Measurements from ENCODE around the gene TNS3.

Gene TNS3

GRCh38 chr7:47375121-47375938 lies 206.6 kb downstream of the TNS3 start:
- Histone ChIP-seq H3K9ac (ENCODE audit: low read length in 2 of 2) (no peak overlapping the region), H3K4me3 (ENCODE audit: low read length in 2 of 2) (no peak overlapping the region), H3K36me3 (ENCODE audit: control insufficient read depth in 2 of 2, insufficient read depth in 2 of 2, low read length in 2 of 2) (no peaks in the 10 kb centered on the region), H3K9me3 (ENCODE audit: control insufficient read depth in 2 of 2, low read length in 2 of 2) (no peaks in the 10 kb centered on the region), H3K27ac (ENCODE audit: low read length) (no peak overlapping the region), H3K4me1 (ENCODE audit: control insufficient read depth, insufficient read depth, low read length) (peaks cover 20% of the 10 kb centered on the region), H3K27me3 (ENCODE audit: control insufficient read depth in 1 of 2, insufficient read depth in 2 of 2, low read length in 2 of 2) (no peaks in the 10 kb centered on the region)

- H3K9ac ChIP-seq (ENCODE audit: low read length in 2 of 2): no peak overlapping the region
- peaks cover 12% of the 10 kb centered on the region for H3K4me1 ChIP-seq (ENCODE audit: control insufficient read depth, insufficient read depth, low read length)
- H3K36me3 ChIP-seq (ENCODE audit: control insufficient read depth in 2 of 2, insufficient read depth in 2 of 2, low read length in 2 of 2): no peaks in the 10 kb centered on the region
- no peaks in the 10 kb centered on the region for H3K9me3 ChIP-seq (ENCODE audit: control insufficient read depth in 2 of 2, low read length in 2 of 2)
- no peaks in the 10 kb centered on the region for H3K27me3 ChIP-seq (ENCODE audit: control insufficient read depth in 1 of 2, insufficient read depth in 2 of 2, low read length in 2 of 2)
- H3K27ac ChIP-seq (ENCODE audit: low read length): no peak overlapping the region
- no peak overlapping the region for H3K4me3 ChIP-seq (ENCODE audit: low read length in 2 of 2)
These were observed 207.4 kb downstream of the TNS3 start for GRCh38 chr7:47374538-47374937.

GRCh38 chr7:47373871-47374451 lies 207.9 kb downstream of the TNS3 start:
- Histone ChIP-seq H3K27ac (ENCODE audit: low read length) (no peak overlapping the region), H3K27me3 (ENCODE audit: control insufficient read depth in 1 of 2, insufficient read depth in 2 of 2, low read length in 2 of 2) (no peaks in the 10 kb centered on the region), H3K4me3 (ENCODE audit: low read length in 2 of 2) (no peak overlapping the region), H3K9ac (ENCODE audit: low read length in 2 of 2) (no peak overlapping the region), H3K36me3 (ENCODE audit: control insufficient read depth in 2 of 2, insufficient read depth in 2 of 2, low read length in 2 of 2) (peaks cover 0 to 3% of the 10 kb centered on the region in 2 donors), H3K4me1 (ENCODE audit: control insufficient read depth, insufficient read depth, low read length) (peaks cover 12% of the 10 kb centered on the region), H3K9me3 (ENCODE audit: control insufficient read depth in 2 of 2, low read length in 2 of 2) (no peaks in the 10 kb centered on the region)

GRCh38 chr7:47371733-47372368 lies 210.1 kb downstream of the TNS3 start:
- peaks cover 12% of the 10 kb centered on the region for H3K4me1 ChIP-seq (ENCODE audit: control insufficient read depth, insufficient read depth, low read length)

GRCh38 chr7:47371317-47371716 lies 210.6 kb downstream of the TNS3 start:
- peaks cover 12% of the 10 kb centered on the region for H3K4me1 ChIP-seq (ENCODE audit: control insufficient read depth, insufficient read depth, low read length)
- H3K36me3 ChIP-seq (ENCODE audit: control insufficient read depth in 2 of 2, insufficient read depth in 2 of 2, low read length in 2 of 2): peaks cover 5 to 11% of the 10 kb centered on the region in 2 donors
- no peaks in the 10 kb centered on the region for H3K27me3 ChIP-seq (ENCODE audit: control insufficient read depth in 1 of 2, insufficient read depth in 2 of 2, low read length in 2 of 2)
- H3K27ac ChIP-seq (ENCODE audit: low read length): no peak overlapping the region
- peak overlapping the region in 1 of 2 donors; percentile 1 for H3K4me3 ChIP-seq (ENCODE audit: low read length in 2 of 2)
- H3K9ac ChIP-seq (ENCODE audit: low read length in 2 of 2): no peak overlapping the region
- no peaks in the 10 kb centered on the region for H3K9me3 ChIP-seq (ENCODE audit: control insufficient read depth in 2 of 2, low read length in 2 of 2)

More at GRCh38 chr7:47371733-47372368, 210.1 kb downstream of the TNS3 start:
- H3K9me3 ChIP-seq (ENCODE audit: control insufficient read depth in 2 of 2, low read length in 2 of 2): no peaks in the 10 kb centered on the region
- H3K27me3 ChIP-seq (ENCODE audit: control insufficient read depth in 1 of 2, insufficient read depth in 2 of 2, low read length in 2 of 2): no peaks in the 10 kb centered on the region
- peaks cover 5 to 11% of the 10 kb centered on the region in 2 donors for H3K36me3 ChIP-seq (ENCODE audit: control insufficient read depth in 2 of 2, insufficient read depth in 2 of 2, low read length in 2 of 2)
- H3K4me3 ChIP-seq (ENCODE audit: low read length in 2 of 2): peak overlapping the region; percentile 1 to 54
- H3K9ac ChIP-seq (ENCODE audit: low read length in 2 of 2): peak overlapping the region in 1 of 2 donors; percentile 6
- no peak overlapping the region for H3K27ac ChIP-seq (ENCODE audit: low read length)

GRCh38 chr7:47370461-47371042 lies 211.4 kb downstream of the TNS3 start:
- peaks cover 12% of the 10 kb centered on the region for H3K4me1 ChIP-seq (ENCODE audit: control insufficient read depth, insufficient read depth, low read length)
- H3K27me3 ChIP-seq (ENCODE audit: control insufficient read depth in 1 of 2, insufficient read depth in 2 of 2, low read length in 2 of 2): no peaks in the 10 kb centered on the region
- no peak overlapping the region for H3K4me3 ChIP-seq (ENCODE audit: low read length in 2 of 2)
- peaks cover 5 to 11% of the 10 kb centered on the region in 2 donors for H3K36me3 ChIP-seq (ENCODE audit: control insufficient read depth in 2 of 2, insufficient read depth in 2 of 2, low read length in 2 of 2)
- no peaks in the 10 kb centered on the region for H3K9me3 ChIP-seq (ENCODE audit: control insufficient read depth in 2 of 2, low read length in 2 of 2)
- H3K9ac ChIP-seq (ENCODE audit: low read length in 2 of 2): no peak overlapping the region
- H3K27ac ChIP-seq (ENCODE audit: low read length): no peak overlapping the region

- Histone ChIP-seq H3K27me3 (ENCODE audit: control insufficient read depth in 1 of 2, insufficient read depth in 2 of 2, low read length in 2 of 2) (no peaks in the 10 kb centered on the region), H3K9me3 (ENCODE audit: control insufficient read depth in 2 of 2, low read length in 2 of 2) (no peaks in the 10 kb centered on the region), H3K4me1 (ENCODE audit: control insufficient read depth, insufficient read depth, low read length) (peaks cover 9% of the 10 kb centered on the region), H3K27ac (ENCODE audit: low read length) (no peak overlapping the region), H3K36me3 (ENCODE audit: control insufficient read depth in 2 of 2, insufficient read depth in 2 of 2, low read length in 2 of 2) (peaks cover 5 to 11% of the 10 kb centered on the region in 2 donors), H3K9ac (ENCODE audit: low read length in 2 of 2) (no peak overlapping the region), H3K4me3 (ENCODE audit: low read length in 2 of 2) (no peak overlapping the region)
These were observed 212.2 kb downstream of the TNS3 start for GRCh38 chr7:47369736-47370135.

- Histone ChIP-seq H3K9me3 (ENCODE audit: control insufficient read depth in 2 of 2, low read length in 2 of 2) (no peaks in the 10 kb centered on the region), H3K36me3 (ENCODE audit: control insufficient read depth in 2 of 2, insufficient read depth in 2 of 2, low read length in 2 of 2) (peaks cover 5 to 14% of the 10 kb centered on the region in 2 donors), H3K9ac (ENCODE audit: low read length in 2 of 2) (no peak overlapping the region), H3K4me1 (ENCODE audit: control insufficient read depth, insufficient read depth, low read length) (peaks cover 9% of the 10 kb centered on the region), H3K4me3 (ENCODE audit: low read length in 2 of 2) (no peak overlapping the region), H3K27me3 (ENCODE audit: control insufficient read depth in 1 of 2, insufficient read depth in 2 of 2, low read length in 2 of 2) (no peaks in the 10 kb centered on the region), H3K27ac (ENCODE audit: low read length) (no peak overlapping the region)
These were observed 213.6 kb downstream of the TNS3 start for GRCh38 chr7:47368190-47368812.

- H3K9me3 ChIP-seq (ENCODE audit: control insufficient read depth in 2 of 2, low read length in 2 of 2): no peaks in the 10 kb centered on the region
- H3K4me3 ChIP-seq (ENCODE audit: low read length in 2 of 2): no peak overlapping the region
- no peaks in the 10 kb centered on the region for H3K27me3 ChIP-seq (ENCODE audit: control insufficient read depth in 1 of 2, insufficient read depth in 2 of 2, low read length in 2 of 2)
- H3K4me1 ChIP-seq (ENCODE audit: control insufficient read depth, insufficient read depth, low read length): peaks cover 9% of the 10 kb centered on the region
- H3K9ac ChIP-seq (ENCODE audit: low read length in 2 of 2): no peak overlapping the region
- peaks cover 5 to 14% of the 10 kb centered on the region in 2 donors for H3K36me3 ChIP-seq (ENCODE audit: control insufficient read depth in 2 of 2, insufficient read depth in 2 of 2, low read length in 2 of 2)
- H3K27ac ChIP-seq (ENCODE audit: low read length): no peak overlapping the region
These were observed 214.5 kb downstream of the TNS3 start for GRCh38 chr7:47367369-47367768.

GRCh38 chr7:47366960-47367359 lies 215.0 kb downstream of the TNS3 start:
- Histone ChIP-seq H3K27me3 (ENCODE audit: control insufficient read depth in 1 of 2, insufficient read depth in 2 of 2, low read length in 2 of 2) (no peaks in the 10 kb centered on the region), H3K36me3 (ENCODE audit: control insufficient read depth in 2 of 2, insufficient read depth in 2 of 2, low read length in 2 of 2) (peaks cover 5 to 14% of the 10 kb centered on the region in 2 donors), H3K4me1 (ENCODE audit: control insufficient read depth, insufficient read depth, low read length) (peaks cover 5% of the 10 kb centered on the region), H3K4me3 (ENCODE audit: low read length in 2 of 2) (no peak overlapping the region), H3K9me3 (ENCODE audit: control insufficient read depth in 2 of 2, low read length in 2 of 2) (no peaks in the 10 kb centered on the region), H3K27ac (ENCODE audit: low read length) (no peak overlapping the region), H3K9ac (ENCODE audit: low read length in 2 of 2) (no peak overlapping the region)

Data from stomach smooth muscle (tissue), 2 donors.